ENCODE data around the gene SNX2.

The SNX2 gene

GRCh38 chr5:122772446-122772845 lies 2.4 kb upstream of the SNX2 start:
- no peak for DNase-seq (ENCODE audit: low read depth)

- no peak for DNase-seq (ENCODE audit: low read depth)
These were observed 1.3 kb upstream of the SNX2 start for GRCh38 chr5:122773619-122774018.

GRCh38 chr5:122774519-122774860 lies 390 bp upstream of the SNX2 start:
- DNase-seq (ENCODE audit: low read depth): no peak

GRCh38 chr5:122775550-122776542 lies 966 bp downstream of the SNX2 start:
- no peak for DNase-seq (ENCODE audit: low read depth)

GRCh38 chr5:122778157-122778556 lies 3.3 kb downstream of the SNX2 start:
- no peak for DNase-seq (ENCODE audit: low read depth)

- DNase-seq (ENCODE audit: low read depth): no peak
These were observed 4.6 kb downstream of the SNX2 start for GRCh38 chr5:122779451-122779850.

GRCh38 chr5:122780296-122780695 lies 5.4 kb downstream of the SNX2 start:
- DNase-seq (ENCODE audit: low read depth): no peak

- DNase-seq (ENCODE audit: low read depth): no peak
These were observed 6.6 kb downstream of the SNX2 start for GRCh38 chr5:122781465-122781864.

- DNase-seq (ENCODE audit: low read depth): no peak
These were observed 10.4 kb downstream of the SNX2 start for GRCh38 chr5:122785294-122785693.

- no peak for DNase-seq (ENCODE audit: low read depth)
These were observed 13.5 kb downstream of the SNX2 start for GRCh38 chr5:122788371-122788770.

GRCh38 chr5:122788996-122789395 lies 14.1 kb downstream of the SNX2 start:
- DNase-seq (ENCODE audit: low read depth): no peak

- no peak for DNase-seq (ENCODE audit: low read depth)
These were observed 14.7 kb downstream of the SNX2 start for GRCh38 chr5:122789461-122790171.

- no peak for DNase-seq (ENCODE audit: low read depth)
These were observed 15.6 kb downstream of the SNX2 start for GRCh38 chr5:122790354-122791103.

- DNase-seq (ENCODE audit: low read depth): no peak
These were observed 30.6 kb downstream of the SNX2 start for GRCh38 chr5:122805481-122805880.

- no peak for DNase-seq (ENCODE audit: low read depth)
These were observed 35.5 kb downstream of the SNX2 start for GRCh38 chr5:122810405-122810804.

- no peak for DNase-seq (ENCODE audit: low read depth)
These were observed 40.4 kb downstream of the SNX2 start for GRCh38 chr5:122815218-122815767.

- no peak for DNase-seq (ENCODE audit: low read depth)
These were observed 41.9 kb downstream of the SNX2 start for GRCh38 chr5:122816756-122817155.

- DNase-seq (ENCODE audit: low read depth): no peak
These were observed 57.1 kb downstream of the SNX2 start for GRCh38 chr5:122831984-122832383.

GRCh38 chr5:122835681-122836080 lies 60.8 kb downstream of the SNX2 start:
- DNase-seq (ENCODE audit: low read depth): no peak

- no peak for DNase-seq (ENCODE audit: low read depth)
These were observed 62.1 kb downstream of the SNX2 start for GRCh38 chr5:122836947-122837346.

- DNase-seq (ENCODE audit: low read depth): no peak
These were observed 64.9 kb downstream of the SNX2 start for GRCh38 chr5:122839731-122840130.

- DNase-seq (ENCODE audit: low read depth): no peak
These were observed 67.2 kb downstream of the SNX2 start for GRCh38 chr5:122842016-122842580.
